GM12801 (cell line): ENCODE measurements around the gene UQCRC2.

Experiments
- CTCF ChIP-seq: IDR thresholded peaks from one replicate; pipeline ENCODE4 v1.5.1; 2011; ENCODE audit warnings: control low read depth; ENCODE audit not compliant: insufficient read length; ENCODE audit errors: extremely low read depth

UQCRC2 gene

GRCh38 chr16:22008215-22009059 lies 55.3 kb downstream of the UQCRC2 start:
- TF ChIP-seq CTCF: no peak

DNA sequence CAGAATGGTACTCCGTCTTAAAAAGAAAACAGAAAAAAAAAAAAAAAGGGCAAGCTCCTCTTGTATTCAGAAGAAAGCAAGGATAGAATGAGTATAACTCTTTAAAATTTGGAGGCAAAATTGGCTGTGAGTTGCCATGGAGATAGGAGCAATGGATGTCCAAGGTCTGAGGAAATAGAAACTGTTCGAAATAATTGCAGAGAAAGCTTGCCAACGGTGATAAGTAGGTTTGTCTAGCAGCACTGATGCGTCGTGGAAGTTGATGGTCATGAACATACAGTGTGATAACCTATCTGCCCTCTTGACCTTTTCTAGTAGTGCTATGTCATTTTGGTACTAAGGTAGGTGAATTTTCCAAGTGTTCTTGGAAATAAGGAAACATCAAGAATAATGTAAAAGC lies 57.7 kb downstream of the UQCRC2 start:
- no peak for TF ChIP-seq CTCF

- no peak for TF ChIP-seq CTCF
Measured at GRCh38 chr16:22012241-22012640, 59.1 kb downstream of the UQCRC2 start.

DNA sequence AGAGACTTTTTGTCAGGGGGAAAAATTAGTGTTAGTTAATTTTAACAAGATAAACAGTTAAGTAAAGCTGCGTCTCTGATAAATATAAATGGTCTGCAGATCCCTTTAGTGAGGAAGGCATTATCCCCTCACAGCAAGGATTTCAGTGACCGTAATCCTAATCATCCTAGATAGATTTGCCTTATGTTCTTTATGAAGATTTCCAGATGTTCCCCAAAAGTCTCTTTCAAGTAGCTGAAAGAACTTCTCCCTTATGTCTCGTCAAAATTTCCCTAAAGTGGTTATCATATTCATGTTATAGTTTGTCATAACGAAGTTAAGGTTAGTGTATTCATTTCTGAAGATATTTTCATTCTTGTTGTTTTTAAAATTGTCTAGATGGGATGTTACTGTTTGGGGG lies 60.3 kb downstream of the UQCRC2 start:
- no peak for TF ChIP-seq CTCF

DNA sequence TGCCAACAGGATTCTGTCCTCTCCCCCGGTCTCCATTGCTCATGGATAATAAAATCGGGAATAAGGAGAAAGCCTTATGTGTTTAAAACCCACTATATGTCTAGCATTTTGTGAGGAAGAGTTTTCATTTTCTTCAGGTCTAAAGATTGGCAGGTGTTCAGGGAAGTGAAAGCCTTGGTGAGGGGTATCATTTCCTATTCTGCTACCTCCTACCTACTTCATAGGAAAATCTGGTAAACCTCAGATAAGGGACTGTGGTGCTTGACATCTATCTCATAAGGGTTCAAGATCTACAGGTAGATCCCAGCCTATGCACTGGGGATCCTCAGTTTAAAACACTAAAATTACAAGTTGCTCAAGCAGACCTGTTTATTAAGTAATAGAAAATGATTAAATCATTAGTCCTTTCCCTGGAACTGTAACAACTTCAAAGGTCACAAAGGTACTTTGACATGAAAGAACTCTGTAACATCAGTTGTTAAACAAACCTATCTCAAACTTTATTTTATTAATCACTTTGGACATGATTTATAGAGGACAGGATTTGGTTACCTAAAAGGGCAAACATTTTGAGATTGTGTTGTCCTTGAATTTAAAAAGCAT lies 61.2 kb downstream of the UQCRC2 start:
- no peak for TF ChIP-seq CTCF

GRCh38 chr16:22016927-22017326 lies 63.8 kb downstream of the UQCRC2 start:
- no peak for TF ChIP-seq CTCF

DNA sequence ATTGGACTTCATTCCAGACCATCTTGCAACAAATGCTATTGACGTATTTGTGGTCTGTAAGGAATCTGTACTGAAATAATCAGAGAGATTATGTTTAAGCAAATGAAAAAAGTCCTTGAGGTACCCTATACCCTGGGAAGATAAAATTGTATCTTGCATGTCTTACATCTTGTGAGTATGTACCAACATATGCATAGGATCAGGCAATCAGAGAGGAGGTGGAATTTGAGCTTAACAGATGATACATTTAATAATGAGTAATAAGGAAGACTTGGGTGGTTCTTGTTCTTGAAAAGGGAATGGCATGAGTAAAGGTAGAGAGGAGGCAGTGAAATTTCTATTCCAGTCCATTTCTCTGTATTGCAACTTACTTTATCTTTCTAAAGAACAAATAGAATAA lies 65.4 kb downstream of the UQCRC2 start:
- no peak for TF ChIP-seq CTCF
